ENCODE measurements around the gene LCA5L.

GRCh38 chr21:39386194-39386593 is 59.4 kb downstream of the LCA5L start:
- TF ChIP-seq TSC22D2 (CRISPR knock-in tag; IDR thresholded peaks at IDR 0.05; ENCODE audit: borderline replicate concordance) (no peak), ATF2 (CRISPR knock-in tag; IDR thresholded peaks at IDR 0.05) (no peak), ZBTB4 (CRISPR knock-in tag; IDR thresholded peaks at IDR 0.05; ENCODE audit: borderline replicate concordance) (no peak), CTCF (CRISPR knock-in tag; IDR thresholded peaks at IDR 0.05) (no peak), SKIL (CRISPR knock-in tag; IDR thresholded peaks at IDR 0.05; ENCODE audit: borderline replicate concordance) (no peak), NFYB (CRISPR knock-in tag; IDR thresholded peaks at IDR 0.05) (no peak), NR2C2 (CRISPR knock-in tag; IDR thresholded peaks at IDR 0.05; ENCODE audit: borderline replicate concordance) (no peak), JUND (CRISPR knock-in tag; IDR thresholded peaks at IDR 0.05) (no peak), PHF20 (CRISPR knock-in tag; IDR thresholded peaks at IDR 0.05) (no peak)
